Stimulated activated CD8-positive, alpha-beta memory T cell treated with anti-CD3 and anti-CD28 coated beads, Interleukin-15, amount 100 ng/mL, for 1 hour (primary cell): ENCODE measurements around the gene KAT5.
"Not testable (repeated sequence)": the region's sequence is repeated elsewhere in the genome, so short reads cannot be mapped to it uniquely, and the experiment has no call there.

Experiments
- DNase-seq: peaks from one replicate; pipeline ENCODE4 v3.0.0-alpha.2; 2020; ENCODE audit warnings: low read depth

The KAT5 gene

DNA sequence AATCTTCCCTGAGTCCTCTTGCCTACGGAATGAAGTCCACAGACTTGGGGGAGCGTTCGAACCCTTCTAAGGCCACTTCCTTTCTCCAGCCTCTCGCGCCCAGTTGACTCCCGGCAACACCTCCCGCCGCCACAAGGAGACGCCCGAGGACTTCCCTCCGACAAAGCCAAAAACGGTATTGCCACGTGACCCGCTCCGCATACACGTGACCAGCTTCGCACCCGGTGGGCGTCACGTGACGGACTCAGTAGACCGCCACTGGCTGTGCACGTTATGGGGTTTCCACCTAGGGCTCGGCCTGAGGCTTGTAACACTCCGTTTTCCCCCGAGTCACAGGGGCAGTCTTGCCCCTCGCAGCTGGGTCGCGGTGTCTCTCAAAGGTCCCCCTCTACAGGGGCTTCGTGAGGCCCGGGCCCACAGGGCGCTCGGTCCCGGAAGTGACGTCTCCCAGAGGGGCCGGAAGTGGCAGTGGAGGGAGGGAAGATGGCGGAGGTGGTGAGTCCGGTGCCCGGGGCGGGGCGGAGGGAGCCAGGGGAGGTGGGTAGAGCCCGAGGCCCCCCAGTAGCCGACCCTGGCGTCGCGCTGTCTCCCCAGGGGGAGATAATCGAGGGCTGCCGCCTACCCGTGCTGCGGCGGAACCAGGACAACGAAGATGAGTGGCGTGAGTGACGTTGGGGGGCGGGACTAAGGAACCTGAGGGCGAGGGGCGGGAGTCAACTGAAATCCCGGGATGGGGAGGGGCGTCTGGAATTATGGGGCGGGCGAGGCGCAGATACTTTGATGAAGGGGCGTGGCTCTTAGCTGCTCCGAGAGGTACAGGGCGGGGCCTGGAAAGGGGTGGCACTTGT is at the start of gene KAT5:
Gene KAT5 (plus strand): TSS at position 468 of the 848 bp plus-strand sequence. CDS start 16 bp downstream, at position 484.
- DNase-seq: peak; percentile 95

DNA sequence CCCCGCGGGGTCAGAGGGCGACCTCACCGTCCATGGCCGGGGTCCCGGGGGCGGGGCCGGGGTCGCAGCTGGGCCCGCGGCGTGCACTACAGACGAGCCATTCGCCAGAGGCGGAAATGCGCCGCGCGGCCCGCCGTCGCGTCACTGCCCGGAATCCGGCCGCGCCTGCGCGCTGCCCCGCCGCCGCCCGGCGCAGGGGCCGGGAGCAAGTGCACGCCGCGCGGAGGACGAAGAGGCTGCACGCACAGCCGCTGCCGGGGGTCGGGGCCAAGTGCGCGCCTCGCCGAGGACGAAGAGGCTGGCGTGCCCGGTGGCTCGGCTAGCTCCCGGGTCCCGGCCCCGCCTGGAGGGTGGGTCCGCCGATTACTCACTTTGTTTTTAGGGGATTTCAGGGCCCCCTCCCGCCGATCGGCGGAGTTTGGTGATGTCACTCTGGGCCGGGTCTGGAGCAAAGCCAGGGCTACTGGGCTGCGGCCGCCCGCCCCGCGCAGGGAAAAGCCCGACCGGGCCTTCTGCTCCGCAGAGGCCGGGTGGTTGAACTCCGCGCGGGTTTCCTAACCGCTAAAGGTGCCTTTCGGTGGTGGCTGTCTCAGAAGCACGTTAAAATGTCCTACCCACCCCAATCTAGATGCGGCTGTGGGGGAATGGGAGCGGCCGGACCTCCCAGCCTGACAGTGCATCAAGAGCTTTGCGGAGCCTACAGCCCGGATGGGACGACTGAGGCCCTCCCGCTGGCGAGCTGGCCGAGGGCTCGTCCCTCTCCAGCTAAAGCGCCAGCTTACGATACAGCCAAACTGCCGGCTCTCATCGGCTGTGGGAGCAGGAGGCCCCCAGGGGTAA is 49.0 kb upstream of the KAT5 start, which contains the start of gene RELA:
Gene RELA (minus strand): TSS at position 118 of the 840 bp plus-strand sequence. CDS start 84 bp downstream, at position 34.
- DNase-seq: peak; percentile 69

DNA sequence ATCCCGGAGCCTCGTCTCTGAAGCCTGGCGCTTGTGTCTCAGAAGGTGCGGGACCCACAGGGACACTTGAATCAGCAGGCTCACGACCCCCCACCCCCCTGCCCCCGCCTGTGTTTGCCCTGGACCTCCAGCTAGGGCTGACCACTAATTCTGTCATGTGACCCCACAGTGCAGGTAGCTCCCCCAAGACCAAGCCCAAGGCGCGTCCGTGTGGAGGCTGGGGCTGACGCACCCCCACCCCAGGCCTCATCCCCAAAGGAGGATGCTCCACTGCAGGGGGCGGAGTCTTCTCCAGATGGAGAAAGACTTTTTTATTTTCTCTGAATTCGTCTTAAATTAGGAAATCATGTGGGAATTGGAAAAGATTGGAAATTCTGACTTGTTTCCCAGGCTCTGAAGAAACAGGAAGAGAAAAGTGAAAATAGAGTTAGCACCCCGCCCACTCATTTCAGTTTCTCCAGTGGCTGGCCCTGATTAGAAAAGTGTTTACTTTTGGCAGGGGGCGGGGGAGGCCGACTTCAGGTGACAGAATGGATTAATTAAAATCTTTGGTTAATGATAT is 48.3 kb upstream of the KAT5 start:
- no peak for DNase-seq

DNA sequence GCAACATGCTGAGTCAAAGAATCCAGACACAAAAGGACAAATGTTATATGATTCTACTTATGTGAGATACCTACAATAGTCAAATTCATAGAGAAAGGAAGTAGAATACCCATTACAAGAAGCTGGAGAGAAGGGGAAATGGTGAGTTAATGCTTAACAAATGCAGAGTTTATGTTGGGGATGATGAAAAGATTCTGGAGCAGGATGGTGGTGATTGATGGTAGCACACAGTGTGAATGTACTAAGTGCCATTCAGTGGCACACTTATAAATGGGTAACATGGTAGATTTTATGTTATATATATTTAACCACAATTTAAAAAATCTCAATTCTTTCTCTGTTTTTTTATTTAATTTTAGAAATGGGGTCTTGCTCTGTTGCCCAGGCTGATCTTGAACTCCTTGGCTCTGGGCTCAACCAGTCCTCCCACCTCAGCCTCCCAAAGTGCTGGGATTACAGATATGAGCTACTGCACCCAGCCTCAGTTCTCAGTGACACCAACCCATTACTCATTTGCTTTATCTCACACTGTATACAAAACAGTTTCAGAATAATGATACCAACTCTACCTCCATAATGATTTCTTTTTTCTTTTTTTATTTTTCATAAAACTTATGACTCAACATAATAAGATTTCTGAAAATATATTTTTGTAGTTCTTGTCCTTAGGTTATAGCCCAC is 39.7 kb upstream of the KAT5 start:
- no peak for DNase-seq

DNA sequence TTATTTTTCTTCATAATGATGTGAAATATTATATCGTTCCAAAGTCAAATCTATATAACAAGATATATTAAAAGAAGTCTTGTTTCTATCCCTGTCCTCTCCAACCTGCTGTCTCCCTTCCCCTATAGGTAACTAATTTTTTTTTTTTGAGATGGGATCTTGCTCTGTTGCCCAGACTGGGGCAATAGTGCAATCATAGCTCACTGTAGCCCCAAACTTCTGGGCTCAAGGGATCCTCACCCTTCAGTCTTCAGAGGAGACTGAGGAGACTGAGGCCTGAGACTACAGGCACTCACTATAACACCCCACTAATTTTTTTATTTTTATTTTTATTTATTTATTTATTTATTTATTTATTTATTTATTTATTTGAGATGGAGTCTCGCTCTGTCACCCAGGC is 39.1 kb upstream of the KAT5 start:
- no peak for DNase-seq

DNA sequence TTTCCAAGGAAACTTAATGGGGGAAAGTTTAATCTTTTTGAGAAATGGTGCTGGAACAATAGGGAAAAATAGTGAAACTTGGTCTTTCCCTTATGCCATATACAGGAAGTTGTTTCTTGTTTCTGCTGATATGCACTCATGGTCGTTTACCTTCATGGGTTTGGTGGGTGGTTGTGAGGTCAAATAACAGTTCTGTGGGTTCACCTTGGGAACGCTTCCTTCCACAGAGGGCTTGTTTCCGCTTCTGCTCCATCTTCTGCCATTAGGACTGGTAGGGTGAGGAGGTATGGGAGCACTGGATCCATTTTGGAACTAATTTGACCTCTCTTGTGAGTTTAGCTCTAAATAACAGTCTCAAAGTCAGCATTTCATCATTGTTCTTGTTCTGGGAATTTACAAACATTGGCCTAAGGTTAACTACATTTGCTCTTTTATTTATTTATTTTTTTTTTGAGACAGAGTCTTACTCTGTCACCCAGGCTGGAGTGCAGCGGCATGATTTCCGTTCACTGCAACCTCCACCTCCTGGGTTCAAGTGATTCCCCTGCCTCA is 31.8 kb upstream of the KAT5 start:
- no peak for DNase-seq

DNA sequence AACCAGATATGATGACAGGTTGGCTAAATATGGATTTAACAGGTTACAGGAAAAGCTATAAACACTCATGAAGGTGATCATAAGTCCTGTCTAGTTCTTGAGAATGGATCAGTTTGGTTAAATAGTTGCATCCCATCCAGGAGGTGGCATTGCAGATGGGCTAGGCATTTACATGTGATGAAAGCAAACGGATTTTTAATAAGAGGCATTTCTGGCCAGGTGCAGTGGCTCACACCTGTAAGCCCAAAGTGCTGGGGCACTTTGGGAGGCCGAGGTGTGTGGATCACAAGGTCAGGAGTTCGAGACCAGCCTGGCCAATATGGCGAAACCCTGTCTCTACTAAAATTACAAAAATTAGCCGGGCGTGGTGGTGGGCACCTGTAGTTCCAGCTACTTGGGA is 28.6 kb upstream of the KAT5 start:
- not testable (repeated sequence) for DNase-seq

DNA sequence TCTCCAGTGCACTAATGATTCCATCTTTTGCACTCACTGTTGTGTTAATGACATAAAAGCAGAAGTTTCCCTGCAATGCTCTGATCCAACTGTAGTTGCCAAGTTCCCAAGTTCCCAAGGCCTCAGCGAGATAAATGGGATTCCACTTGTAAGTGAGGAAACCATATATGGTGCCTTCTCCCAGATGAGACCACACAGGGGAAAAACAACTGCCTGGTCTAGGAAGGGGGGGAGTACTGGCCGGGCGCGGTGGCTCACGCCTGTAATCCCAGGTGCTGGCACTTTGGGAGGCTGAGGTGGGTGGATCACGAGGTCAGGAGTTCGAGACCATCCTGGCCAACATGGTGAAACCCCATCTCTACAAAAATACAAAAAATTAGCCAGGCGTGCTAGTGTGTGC is 26.1 kb upstream of the KAT5 start:
- no peak for DNase-seq

DNA sequence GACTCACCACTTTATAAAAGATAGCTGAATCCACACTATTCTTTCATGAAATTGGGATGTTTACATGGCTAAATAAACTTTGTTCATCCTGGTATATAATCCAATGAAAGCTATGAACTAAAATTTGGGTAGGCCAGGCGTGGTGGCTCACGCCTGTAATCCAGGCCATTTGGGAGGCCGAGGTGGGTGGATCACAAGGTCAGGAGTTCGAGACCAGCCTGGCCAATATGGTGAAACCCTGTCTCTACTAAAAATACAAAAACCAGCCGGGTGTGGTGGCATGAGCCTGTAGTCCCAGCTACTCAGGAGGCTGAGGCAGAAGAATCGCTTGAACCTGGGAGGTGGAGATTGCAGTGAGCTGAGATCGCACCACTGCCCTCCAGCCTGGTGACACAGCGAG is 20.2 kb upstream of the KAT5 start:
- not testable (repeated sequence) for DNase-seq

DNA sequence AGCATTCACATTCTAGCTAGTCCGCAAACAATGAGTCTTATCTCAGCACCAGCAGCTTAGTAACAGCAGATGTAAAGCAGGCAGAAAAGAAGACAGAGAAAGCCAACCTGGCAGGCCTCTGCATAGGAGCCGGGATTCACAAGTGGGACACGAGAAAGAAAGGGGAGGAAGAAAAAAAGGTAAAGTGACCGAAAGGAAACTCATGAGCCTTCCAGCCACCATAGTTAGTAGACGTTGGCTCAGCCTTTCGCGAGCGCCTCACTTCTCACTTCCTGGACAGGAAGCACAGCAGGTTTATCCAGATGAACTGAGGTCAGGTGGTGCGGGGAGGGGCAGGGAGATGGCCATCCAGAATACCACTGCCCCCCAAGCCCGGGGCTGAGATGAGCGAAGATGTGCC is 19.7 kb upstream of the KAT5 start:
- DNase-seq: no peak

DNA sequence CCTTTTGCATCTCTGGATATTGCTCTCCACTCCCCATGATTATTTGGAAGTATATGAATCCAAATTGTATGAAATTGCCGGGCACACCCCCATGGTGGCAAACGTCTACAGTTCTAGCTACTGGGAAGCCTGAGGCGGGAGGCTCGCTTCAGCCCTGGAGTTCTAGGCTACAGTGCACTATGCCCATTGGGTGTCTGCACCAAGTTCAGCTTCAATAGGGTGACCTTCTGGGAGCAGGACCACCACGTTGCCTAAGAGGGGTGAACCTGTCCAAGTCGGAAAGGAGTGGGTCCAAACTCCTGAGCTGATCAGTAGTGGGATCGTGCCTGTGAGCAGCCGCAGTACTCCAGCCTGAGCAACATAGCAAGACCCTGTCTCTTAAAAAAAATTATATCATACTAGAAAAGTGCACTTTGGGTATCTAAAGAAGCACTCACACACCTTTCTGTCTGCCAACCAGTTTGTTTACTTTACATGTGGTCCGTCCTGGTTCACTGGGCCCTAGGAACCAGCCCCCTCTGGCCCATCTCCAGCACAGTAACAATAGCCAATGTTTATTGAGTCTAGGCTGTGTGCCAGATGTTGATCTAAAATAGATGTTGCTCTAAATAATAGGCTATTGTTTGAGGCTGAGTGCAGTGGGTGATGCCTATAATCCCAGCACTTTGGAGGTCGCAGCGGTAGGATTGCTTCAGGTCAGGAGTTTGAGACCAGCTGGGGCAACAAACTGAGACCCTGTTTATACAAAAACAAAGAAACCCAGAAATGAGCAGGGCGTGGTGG is 16.4 kb upstream of the KAT5 start:
- no peak for DNase-seq

DNA sequence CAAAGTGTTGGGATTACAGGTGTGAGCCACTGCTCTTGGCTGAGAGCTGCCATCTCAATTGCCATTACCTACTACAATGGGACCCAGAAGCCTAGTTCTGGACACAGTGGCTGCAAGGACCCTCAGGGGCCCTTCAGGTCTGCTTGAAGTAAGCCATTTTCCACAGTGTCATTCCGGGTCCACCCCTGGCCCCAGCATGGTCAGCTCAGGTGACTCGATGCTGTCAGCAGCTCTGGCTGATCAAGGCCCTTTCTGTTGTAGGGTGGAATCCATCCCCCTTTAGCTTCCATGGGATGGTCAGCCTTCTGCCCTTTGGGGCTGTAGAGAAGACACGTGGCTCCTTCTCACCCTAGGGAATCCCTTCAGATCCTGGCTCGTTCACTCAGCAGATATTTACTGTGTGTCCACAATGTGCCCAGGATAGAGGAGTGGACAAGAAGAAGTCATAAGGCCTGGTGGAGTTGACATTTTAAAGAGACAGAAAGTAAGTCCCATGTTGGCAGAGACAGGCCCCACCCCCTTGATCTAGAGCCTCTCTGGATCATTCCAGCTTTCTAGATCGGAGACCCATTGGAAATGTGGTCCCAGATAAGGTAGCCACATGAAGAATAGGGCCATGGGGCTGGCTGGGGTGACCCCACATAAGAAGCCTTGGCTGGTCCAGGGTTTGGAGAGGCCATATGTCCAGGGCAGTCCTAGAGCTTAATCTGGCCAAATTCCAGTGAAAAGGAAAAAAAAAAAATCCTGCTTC is 15.1 kb upstream of the KAT5 start:
- DNase-seq: no peak

DNA sequence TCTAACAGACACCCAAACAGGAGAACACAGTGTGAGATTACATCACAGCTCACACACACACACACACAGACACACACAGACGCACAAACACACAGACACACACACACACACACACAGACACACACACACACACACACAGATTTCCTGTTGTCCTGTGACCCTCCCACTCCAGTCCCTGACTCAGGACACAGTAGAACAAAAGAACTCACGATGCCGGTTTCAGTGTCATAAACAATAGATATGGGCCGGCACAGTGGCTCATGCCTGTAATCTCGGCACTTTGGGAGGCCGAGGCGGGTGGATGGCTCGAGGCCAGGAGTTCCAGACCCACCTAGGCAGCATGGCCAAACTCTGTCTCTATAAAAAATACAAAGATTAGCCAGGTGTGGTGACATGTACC is 13.8 kb upstream of the KAT5 start:
- no peak for DNase-seq

DNA sequence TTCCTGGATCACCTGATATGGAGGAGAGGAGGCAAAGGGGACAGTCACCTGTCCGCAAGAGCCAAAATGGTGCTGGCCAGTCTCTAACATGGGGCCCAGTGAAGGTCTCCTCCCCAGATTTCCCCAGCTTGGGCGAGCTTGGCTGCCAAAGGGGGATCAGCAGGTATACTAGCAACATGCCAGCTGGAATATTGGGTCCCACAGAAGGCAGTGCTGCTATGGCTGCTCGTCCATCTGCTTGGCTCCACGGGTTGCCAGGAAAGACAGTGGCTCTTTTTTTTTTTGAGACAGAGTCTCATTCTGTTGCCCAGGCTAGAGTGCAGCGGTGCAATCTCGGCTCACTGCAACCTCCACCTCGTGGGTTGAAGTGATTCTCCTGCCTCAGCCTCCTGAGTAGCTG is 12.7 kb upstream of the KAT5 start:
- no peak for DNase-seq

DNA sequence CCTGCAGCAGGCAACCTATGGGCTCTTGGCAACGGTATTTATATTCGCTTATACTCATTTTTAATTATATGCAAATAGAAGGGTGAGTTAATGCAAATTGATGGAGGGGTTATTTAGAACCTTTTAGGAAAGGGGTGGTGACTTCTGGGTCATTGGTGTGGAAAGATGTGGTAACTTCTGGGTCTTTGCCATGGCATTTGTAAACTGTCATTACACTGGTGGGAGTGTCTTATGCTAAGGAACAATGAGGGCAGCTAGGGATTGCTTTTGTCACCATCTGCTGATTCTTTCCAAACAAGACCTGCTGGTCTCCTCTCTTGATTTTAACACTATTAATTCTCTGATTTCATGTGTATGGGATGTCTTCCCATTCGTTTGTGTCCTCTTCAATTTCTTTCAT is 11.7 kb upstream of the KAT5 start:
- no peak for DNase-seq

DNA sequence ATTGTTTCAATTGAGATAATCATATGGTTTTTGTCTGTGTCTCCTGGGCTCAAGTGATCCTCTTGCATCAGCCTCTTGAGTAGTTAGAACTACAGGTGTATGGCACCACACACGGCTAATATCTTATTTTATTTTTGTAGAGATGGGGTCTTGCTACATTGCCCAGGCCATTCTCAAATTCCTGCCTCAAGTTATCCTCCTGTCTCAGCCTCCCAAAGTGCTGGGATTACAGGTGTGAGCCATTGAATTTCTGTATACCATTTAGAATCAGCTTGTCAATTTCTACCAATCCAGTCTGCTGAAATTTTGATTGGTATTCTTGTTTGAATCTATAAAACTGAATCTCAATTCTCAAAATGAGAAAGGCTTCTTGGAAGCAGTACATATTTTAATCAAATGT is 10.4 kb upstream of the KAT5 start:
- DNase-seq: no peak

DNA sequence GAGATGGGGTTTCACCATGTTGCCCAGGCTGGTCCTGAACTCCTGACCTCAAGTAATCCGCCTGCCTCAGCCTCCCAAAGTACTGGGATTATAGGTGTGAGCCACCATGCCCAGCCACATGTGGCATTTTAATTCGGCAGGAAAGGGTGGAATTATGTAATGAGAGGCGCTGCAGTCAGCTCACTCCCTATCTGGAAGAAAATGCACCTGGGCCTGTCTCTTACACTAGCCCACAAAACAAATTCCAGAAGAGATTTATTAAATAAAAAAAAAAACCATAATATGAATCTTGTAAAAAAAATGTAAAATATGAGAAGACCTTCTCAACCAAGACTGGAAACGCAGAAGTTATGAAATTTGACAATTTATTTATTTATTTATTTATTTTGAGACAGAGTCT is 8.2 kb upstream of the KAT5 start:
- no peak for DNase-seq

DNA sequence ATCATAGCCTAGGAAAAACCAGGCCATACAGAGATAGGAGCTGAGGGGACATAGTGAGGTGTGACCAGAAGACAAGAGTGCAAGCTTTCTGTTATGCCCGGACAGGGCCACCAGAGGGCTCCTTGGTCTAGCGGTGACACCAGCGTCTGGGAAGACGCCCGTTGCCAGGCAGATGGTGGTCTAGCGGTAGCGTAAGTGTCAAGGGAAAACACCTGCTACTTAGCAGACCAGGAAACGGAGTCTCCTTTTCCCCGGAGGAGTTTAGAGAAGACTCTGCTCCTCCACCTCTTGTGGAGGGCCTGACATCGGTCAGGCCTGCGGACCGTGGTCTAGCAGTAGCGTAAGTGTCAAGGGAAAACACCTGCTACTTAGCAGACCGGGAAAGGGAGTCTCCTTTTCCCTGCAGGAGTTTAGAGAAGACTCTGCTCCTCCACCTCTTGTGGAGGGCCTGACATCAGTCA is 5.7 kb upstream of the KAT5 start:
- peak; percentile 67 for DNase-seq

DNA sequence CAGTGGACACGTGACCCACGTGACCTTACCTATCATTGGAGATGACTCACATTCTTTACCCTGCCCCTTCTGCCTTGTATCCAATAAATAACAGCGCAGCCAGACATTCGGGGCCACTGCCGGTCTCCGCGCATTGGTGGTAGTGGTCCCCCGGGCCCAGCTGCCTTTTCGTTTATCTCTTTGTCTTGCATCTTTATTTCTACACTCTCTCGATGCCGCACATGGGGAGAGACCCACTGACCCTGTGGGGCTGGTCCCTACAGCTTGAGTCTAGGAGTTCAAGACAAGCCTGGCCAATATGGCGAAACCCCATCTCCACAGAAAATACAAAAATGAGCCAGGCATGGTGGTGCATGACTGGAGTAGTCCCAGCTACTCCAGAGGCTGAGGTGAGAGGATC is 5.0 kb upstream of the KAT5 start:
- not testable (repeated sequence) for DNase-seq

DNA sequence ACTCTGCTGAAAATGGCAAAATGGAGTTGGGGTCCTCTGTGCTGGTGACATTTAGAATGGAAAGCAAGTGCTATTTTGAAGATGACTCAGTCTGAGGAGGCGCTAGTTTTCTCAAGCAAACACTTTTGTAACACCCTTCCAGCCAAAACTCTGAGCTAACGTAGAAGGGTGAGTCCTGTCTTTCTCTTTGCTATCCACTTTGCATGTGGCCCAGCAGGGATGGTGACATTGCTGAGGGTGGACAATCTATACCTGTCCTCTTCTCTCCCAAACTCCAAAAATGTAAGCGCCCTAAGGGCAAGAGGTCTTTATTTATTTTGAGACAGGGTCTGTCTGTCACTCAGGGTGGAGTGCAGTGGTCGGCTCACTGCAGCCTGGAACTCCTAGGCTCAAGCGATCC is 3.6 kb upstream of the KAT5 start:
- no peak for DNase-seq
